Measurements from ENCODE around the gene CAMK2A. TPM values are rescaled to one million over a fixed set of nuclear protein-coding genes. Genes with fewer than 3 reads are reported as not detected.
A peak's percentile ranks its signal among the peaks of the same experiment; 100 is the strongest.

Gene CAMK2A
- total and polyA plus RNA-seq, 7 donors, result 0.44 to 2.1 (median 0.64) TPM; not detected in 1

DNA sequence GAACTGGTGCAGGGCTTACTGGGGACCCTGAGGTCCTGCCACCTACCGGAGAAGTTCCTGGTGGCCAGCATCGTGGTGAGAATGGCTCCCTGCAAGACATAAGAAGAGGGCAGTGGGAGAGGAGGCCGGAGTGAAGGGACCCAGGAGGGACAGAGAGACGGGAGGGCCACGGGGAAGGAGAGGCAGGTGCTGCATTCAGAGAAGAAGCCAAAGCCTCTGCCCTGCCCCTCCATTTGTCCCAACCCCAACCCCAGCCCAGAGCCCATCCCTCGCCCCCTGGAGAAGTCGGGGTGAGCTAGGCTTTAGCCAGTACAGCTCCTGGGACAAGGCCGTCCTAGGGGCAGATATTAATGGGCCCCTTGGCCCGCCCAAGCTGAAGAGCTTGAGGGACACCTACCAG is 41.8 kb downstream of the CAMK2A start:
- TF ChIP-seq EP300 (IDR thresholded peaks at IDR 0.05) (no peak), POLR2AphosphoS5 (IDR thresholded peaks at IDR 0.05) (no peak), POLR2A (IDR thresholded peaks at IDR 0.05) (no peak)
- TF ChIP-seq, protein P1, sequence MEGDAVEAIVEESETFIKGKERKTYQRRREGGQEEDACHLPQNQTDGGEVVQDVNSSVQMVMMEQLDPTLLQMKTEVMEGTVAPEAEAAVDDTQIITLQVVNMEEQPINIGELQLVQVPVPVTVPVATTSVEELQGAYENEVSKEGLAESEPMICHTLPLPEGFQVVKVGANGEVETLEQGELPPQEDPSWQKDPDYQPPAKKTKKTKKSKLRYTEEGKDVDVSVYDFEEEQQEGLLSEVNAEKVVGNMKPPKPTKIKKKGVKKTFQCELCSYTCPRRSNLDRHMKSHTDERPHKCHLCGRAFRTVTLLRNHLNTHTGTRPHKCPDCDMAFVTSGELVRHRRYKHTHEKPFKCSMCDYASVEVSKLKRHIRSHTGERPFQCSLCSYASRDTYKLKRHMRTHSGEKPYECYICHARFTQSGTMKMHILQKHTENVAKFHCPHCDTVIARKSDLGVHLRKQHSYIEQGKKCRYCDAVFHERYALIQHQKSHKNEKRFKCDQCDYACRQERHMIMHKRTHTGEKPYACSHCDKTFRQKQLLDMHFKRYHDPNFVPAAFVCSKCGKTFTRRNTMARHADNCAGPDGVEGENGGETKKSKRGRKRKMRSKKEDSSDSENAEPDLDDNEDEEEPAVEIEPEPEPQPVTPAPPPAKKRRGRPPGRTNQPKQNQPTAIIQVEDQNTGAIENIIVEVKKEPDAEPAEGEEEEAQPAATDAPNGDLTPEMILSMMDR (IDR thresholded peaks at IDR 0.05), result no peak
- WGBS, 2 donors, result 91 to 93% methylated on average over 9 of the region's 9 CpGs
- H3K27me3 ChIP-seq, result no peaks in the 10 kb centered on the region
- no peaks in the 10 kb centered on the region for H3K9me3 ChIP-seq
- peaks cover 0 to 16% (median 13%) of the 10 kb centered on the region in 4 donors for H3K4me1 ChIP-seq
- intact Hi-C loops (cut with DNase I), result no loop called here
- no peak for DNase-seq
- no peak overlapping the region for H3K27ac ChIP-seq
- no peak overlapping the region for H3K4me3 ChIP-seq
- no peaks in the 10 kb centered on the region for H3K36me3 ChIP-seq

DNA sequence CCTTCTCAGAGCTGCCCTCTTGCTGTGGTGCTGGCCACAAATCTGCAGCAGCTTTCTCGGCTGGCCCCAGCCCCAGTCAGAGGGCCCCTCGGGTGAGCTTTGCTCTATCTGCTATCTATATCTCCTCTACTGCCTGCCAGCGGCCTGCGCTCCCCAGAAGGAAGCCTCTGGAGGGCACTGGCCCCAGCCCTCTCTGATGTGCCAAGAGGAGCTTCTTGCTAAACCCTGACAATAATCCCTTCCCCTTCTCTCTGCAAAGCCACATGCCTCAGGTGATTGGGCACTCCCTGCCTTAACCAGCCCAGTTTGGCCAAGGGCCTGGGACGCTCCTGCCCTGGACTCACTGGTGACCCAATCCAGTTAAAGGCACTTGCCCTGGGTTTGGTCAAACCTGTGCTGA is 42.7 kb downstream of the CAMK2A start:
- no peaks in the 10 kb centered on the region for H3K27me3 ChIP-seq
- 70 to 89% methylated on average over 5 of the region's 5 CpGs for WGBS, 2 donors
- H3K36me3 ChIP-seq, result no peaks in the 10 kb centered on the region
- peaks cover 0 to 16% (median 13%) of the 10 kb centered on the region in 4 donors for H3K4me1 ChIP-seq
- TF ChIP-seq POLR2A (IDR thresholded peaks at IDR 0.05), result no peak
- no peaks in the 10 kb centered on the region for H3K9me3 ChIP-seq
- DNase-seq, result no peak
- no peak overlapping the region for H3K27ac ChIP-seq
- H3K4me3 ChIP-seq, result no peak overlapping the region
- intact Hi-C loops (cut with DNase I), result no loop called here

DNA sequence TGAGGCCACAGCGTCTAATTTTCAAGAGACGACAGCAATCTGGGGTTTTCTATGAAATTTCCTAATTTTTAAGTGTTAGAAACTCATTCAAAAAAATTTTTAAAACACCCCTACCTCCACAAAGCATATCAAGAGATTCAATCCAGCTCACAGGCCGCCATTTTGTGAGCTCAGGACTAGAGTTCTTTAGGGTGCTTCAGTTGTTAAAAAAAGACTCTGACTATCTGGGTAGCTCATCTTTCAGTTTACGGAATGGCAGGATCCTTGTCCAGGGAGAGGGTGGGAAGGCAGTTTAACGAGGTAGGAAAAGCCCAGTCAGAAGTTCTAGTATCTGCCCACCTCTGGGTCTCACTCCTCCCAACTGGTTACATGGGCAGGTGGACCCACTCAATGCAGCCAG is 43.1 kb downstream of the CAMK2A start:
- 88 to 93% methylated on average over 5 of the region's 5 CpGs for WGBS, 2 donors
- Histone ChIP-seq H3K4me3 (no peak overlapping the region), H3K4me1 (peaks cover 0 to 16% (median 13%) of the 10 kb centered on the region in 4 donors), H3K9me3 (no peaks in the 10 kb centered on the region), H3K27me3 (no peaks in the 10 kb centered on the region), H3K27ac (no peak overlapping the region), H3K36me3 (no peaks in the 10 kb centered on the region)
- intact Hi-C loops (cut with DNase I), result no loop called here
- no peak for DNase-seq
- TF ChIP-seq POLR2A (IDR thresholded peaks at IDR 0.05), result no peak
- TF ChIP-seq, protein P1 (IDR thresholded peaks at IDR 0.05), result no peak
- TF ChIP-seq EP300 (IDR thresholded peaks at IDR 0.05), result no peak
- TF ChIP-seq POLR2AphosphoS5 (IDR thresholded peaks at IDR 0.05), result no peak

DNA sequence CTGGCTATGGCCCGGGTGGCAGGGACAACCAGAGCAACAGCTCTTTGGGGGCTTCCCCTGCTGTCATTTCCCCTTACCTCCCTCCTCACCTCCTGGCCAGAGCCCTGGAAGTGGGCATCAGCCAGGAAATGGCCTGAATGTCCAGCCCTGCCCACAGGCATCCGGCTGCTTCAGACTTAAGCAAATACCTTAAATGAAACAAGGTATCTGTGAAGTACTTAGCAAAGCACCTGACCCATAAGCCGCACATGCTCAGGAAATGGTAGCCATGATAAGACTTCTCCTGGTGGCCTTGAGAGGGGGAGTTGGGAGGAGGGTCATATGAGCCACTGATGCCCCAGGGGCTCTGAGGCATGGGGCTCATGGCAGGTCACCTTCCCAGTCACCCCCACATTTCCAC is 43.8 kb downstream of the CAMK2A start:
- Histone ChIP-seq H3K36me3 (no peaks in the 10 kb centered on the region), H3K4me3 (peak overlapping the region in 1 of 4 donors; percentile 4), H3K27ac (peak overlapping the region in 2 of 4 donors; percentile 14 to 31), H3K4me1 (peaks cover 0 to 16% (median 13%) of the 10 kb centered on the region in 4 donors), H3K27me3 (no peaks in the 10 kb centered on the region), H3K9me3 (no peaks in the 10 kb centered on the region)
- DNase-seq, result no peak
- 80 to 87% methylated on average over 3 of the region's 3 CpGs for WGBS, 2 donors
- intact Hi-C loops (cut with DNase I), result no loop called here
- no peak for TF ChIP-seq EP300 (IDR thresholded peaks at IDR 0.05)
- TF ChIP-seq, protein P1 (IDR thresholded peaks at IDR 0.05), result no peak
- TF ChIP-seq POLR2AphosphoS5 (IDR thresholded peaks at IDR 0.05), result no peak
- TF ChIP-seq POLR2A (IDR thresholded peaks at IDR 0.05), result no peak

DNA sequence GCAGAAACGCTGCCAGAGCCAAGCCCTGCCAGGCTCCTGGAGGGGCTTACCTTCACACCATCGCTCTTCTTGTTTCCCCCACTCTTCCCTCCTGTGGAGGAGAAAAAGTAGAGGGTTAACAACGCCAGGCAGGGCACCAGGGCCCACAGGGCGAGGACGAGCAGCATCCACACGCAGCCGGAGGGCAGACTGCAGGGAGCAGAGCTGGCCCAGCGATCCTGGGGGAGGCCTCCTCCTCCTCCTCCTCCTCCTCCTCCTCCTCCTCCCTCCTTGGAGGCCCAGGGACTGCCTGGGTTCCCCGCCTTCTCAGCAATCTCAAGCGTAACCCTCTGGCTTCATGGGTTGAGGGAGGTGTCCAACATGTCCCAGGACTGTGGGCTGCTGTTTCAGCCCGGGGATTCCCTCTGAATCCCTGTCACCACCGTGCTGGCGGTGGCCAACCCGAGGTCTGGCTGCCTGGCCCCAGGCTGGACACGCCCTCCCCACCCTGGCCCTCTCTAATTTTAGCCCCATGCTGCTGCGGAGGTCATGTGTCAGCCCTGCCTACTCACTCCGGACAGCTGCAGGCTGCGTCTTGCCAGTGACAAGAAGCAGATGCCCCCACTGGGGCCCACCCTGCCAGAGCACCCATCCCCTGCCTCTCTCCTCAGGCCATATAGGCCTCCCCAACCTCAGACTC is 44.3 kb downstream of the CAMK2A start:
- WGBS, 2 donors, result 70 to 75% methylated on average over 18 of the region's 18 CpGs
- peaks cover 0 to 16% (median 13%) of the 10 kb centered on the region in 4 donors for H3K4me1 ChIP-seq
- peak overlapping the region in 1 of 4 donors; percentile 4 for H3K4me3 ChIP-seq
- H3K27me3 ChIP-seq, result no peaks in the 10 kb centered on the region
- no peaks in the 10 kb centered on the region for H3K9me3 ChIP-seq
- intact Hi-C loops (cut with DNase I), result no loop called here
- DNase-seq, result no peak
- peak in 2 of 4 donors; percentile 16 to 55 for TF ChIP-seq POLR2AphosphoS5 (IDR thresholded peaks at IDR 0.05)
- TF ChIP-seq, protein P1 (IDR thresholded peaks at IDR 0.05), result no peak
- no peaks in the 10 kb centered on the region for H3K36me3 ChIP-seq
- H3K27ac ChIP-seq, result peak overlapping the region in 2 of 4 donors; percentile 14 to 31

All from sigmoid colon (tissue), 7 donors.